ENCODE data around the gene SORBS1.

The SORBS1 gene

DNA sequence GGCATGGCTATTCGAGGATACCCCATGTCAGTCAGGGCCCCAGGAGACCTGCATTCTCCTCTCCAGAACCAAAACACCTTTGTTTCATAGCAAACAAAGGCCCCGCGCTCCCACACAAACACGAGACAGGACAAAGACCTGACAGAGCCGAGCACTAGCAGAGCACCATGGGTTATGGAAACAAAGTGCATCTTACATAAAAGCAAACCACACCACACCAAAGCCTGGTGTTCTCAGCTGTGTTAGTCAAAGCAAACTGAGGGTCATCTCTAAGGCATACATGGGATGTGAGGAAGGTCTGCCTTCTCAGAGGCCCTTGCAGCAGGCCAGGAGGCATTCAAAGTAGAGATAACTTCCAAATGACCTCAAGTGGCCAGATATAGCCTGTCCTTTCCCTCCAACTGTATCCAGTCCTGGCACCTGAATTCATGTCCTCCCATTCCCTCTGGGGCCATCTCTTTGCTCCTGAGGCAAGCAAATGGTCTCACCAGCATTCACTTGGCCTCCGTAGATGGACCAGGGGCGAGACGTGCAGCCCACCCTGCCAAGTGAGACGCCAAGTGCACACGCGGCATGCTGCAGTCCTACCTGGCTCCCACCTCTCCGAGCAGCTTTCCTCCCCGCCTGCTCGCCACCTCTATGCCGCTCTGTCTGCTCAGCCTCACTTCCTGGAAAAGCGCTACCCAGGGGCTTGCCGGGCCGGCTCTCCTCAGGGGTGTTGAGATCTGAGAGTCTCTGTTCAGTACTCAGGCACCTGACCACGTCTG lies 225.1 kb downstream of the SORBS1 start:
- DNase-seq, result no peak

DNA sequence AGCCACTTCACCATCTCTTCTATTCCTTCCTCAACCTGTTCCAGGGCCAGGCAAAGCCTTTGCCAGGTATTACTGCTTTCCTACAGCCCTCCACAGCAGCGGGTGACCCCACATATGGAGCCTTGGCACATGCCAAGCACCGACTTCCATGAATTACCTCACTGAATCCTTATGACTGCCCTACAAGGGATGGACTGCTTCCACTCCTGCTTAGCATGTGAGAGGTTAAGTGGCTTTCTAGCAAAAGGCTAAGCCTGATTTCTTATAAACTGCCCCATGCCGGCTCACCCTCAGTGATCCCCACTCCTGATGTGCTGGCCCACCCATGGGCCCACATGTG lies 226.4 kb downstream of the SORBS1 start:
- DNase-seq, result no peak

DNA sequence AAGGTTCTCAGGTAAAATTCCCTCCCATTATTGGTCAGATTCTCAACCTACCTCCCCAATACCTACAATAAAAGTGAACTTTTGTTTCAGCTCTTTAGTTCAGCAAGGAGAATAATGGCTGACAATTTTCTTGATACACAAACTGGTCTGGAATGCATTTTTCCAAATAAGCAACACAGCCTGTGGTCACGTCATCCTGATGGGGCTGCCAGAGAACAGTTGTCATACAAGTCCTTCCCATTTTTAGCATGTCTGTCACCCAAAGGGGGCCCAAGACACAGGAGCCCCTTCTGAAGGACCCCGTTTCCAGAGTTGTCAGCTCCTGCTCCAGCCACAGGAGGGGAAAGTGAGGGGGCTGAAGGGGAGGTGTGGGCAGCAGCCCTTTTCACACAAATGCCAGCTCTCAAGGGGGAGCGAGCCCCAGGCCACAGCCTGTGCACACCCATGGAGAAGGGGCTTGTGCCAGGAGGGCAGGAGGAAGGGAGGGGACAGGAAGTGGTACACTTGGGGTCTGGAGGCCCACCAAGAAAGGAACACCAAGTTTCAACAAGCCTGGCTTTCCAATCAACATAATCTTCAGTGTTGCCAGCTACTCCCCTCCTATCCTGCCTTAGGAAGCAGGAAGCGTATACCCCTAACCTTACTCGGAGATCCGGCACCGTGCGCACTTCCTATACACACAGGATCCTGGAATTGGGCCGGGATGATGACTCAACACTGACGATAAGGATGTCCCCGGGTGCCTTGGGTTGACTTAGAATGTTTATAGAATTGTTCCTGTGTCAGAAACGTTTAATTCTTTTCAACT lies 227.0 kb downstream of the SORBS1 start:
- peak; percentile 98 for DNase-seq

DNA sequence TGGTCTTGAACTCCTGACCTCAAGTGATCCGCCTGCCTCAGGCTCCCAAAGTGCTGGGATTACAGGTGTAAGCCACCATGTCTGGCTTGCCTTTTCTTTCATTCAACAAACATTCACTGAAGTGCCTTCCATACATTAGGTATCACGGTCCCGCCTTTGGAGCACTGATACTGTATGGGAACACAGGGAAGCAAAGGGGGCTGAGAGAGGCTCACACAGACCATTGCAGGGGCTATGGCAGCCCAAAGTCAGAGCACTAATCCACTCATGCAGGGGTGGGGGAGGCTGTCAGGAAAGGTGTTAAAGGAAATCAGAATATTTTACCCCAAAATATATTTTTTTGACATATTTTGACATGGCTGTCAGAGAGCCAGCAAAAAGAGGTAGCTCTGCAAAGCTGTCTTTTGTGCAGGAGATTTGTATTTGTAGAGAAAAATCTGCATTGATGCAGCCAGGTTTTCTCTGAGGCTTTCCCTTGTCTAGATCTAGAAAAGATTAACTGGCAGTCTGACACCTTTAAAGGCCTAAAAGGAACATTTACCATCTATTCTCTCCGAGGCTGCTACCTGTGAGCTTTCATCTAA lies 228.4 kb downstream of the SORBS1 start:
- no peak for DNase-seq

DNA sequence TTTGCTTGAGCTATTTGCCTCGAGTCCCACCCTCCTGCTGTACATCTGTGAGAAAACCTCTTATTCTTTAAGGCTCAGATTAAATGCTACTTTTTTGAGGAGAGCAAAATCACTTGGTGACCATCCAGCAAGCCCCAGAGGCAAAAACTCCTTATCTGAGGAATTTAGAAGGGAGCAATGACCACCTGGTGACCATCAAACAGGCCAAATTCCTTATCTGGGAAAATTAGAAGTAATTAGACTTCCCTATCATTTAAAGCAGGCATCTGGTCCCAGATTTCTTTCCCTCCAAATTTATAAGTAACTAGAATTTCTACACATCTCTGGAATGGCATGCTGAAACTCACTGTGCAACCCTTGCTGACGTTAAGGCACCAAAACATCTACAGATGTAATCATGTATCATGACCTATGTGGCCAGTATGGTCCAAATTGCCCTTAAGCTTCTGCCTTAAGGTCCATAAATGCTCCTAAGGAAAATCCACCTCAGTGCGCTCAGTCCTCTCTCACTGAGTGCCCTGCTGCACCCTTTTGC lies 229.5 kb downstream of the SORBS1 start:
- DNase-seq, result no peak

DNA sequence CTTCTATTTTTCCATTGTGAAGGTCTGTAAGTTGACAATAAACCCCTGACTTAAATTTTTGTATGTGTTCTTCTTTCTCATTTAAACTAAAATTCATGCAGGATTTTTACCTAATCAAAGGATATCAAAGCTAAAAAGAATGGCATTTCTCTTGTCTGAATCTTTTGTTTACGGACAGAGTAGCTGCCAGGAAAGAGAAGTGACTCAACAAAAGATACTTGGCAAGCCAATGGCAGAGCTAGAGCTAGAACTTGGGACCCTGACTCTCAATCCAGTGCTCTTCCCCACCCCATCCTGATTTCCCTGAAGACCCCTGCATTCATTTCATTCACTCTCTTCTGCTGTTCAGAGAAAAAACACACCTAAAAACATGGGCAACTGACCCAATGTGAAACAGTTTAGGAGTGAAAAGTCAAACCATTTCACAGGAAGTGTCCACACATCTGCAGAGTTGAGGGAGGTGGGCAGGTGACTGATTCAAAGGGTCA lies 230.2 kb downstream of the SORBS1 start:
- DNase-seq, result no peak

DNA sequence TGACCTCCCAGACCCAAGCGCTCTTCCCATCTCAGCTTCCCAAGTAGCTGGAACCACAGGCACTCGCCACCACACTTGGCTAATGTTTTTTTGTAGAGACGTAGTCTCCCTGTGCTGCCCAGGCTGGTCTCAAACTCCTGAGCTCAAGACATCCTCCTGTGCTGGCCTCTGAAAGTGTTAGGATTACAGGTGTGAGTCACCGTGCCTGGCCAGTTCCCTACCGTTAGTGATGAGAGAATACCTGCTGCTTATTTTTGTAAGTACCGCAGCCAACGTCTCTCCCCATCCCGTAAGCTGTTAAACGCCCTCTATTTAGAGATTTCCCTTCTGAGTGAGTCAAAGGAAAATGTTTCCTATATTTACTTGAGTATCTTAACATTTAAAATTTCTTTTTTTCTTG lies 231.9 kb downstream of the SORBS1 start:
- no peak for DNase-seq

DNA sequence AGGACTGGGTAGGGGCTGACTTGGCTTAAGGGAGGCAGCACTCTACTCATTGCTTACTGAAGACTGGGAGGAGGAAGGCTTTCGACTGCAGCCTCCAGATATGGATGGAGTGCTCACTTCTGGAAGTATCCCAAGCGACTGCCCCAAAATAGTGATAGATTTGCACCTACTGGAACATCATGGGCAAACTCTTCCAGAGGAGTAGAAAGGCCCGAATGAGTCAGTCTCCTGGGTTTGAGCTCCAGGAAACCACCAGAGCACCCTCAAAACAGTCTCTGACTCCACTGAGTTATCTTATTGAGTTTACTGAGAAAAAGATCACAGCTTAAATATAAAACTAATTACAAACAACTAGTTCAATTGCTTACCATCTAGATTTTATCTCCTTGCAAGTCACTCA lies 233.2 kb downstream of the SORBS1 start:
- no peak for DNase-seq

DNA sequence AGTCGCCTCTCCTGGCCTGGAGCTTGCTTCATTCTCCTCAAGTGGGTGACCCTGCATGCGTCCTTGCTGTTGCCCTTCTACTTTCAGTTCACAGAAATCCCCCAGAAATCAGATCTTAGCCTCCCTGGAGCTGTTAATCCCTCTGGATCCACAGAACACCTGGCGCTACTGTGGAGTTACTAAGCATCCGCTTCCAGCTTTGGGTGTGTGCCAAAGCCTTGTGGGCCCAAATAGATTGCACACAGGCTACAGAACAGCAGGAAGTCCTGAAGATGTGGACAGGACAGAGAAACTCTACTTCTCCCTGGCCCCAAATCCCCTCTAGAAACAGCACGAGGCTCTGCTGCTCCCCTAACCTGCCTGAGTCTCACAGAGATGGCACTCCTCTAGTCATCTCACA lies 233.8 kb downstream of the SORBS1 start:
- peak; percentile 72 for DNase-seq

DNA sequence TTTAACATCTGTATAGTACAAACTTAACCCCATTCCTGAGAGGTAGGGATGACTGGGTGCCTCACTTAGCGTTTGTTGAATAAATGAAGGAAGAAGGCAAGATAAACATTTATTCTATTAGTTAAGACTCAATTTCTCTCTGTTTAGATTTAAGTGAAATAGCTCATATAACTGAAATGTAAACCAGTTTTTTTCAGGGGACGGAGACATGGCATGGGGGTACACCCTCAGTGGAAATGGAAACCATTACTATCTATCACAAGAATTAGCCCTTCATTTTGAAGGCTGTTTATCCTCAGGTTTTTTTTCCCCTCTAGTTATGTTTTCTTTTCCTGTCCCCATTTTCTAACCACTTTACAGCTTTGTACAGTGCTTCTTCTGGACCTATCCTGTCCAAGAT lies 234.8 kb downstream of the SORBS1 start:
- DNase-seq, result no peak

DNA sequence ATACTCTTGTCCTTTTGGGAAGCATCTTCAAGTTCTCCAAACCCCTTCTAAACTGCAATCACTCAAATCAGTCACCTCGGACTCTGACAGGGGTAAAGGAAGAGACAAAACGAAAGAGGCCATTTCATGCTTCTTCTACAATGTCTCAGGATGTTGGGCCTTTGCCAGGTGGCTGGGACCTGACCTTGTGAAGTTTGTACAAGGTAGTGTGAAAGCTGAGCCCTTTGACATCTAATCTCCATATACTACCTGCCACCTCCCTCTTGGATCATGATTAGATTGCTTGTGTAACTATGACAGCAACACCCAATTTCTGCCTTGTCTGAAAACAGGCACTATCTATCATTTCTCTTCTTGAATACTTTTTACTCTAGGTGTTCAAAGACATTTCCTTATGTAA lies 235.3 kb downstream of the SORBS1 start:
- DNase-seq, result no peak

DNA sequence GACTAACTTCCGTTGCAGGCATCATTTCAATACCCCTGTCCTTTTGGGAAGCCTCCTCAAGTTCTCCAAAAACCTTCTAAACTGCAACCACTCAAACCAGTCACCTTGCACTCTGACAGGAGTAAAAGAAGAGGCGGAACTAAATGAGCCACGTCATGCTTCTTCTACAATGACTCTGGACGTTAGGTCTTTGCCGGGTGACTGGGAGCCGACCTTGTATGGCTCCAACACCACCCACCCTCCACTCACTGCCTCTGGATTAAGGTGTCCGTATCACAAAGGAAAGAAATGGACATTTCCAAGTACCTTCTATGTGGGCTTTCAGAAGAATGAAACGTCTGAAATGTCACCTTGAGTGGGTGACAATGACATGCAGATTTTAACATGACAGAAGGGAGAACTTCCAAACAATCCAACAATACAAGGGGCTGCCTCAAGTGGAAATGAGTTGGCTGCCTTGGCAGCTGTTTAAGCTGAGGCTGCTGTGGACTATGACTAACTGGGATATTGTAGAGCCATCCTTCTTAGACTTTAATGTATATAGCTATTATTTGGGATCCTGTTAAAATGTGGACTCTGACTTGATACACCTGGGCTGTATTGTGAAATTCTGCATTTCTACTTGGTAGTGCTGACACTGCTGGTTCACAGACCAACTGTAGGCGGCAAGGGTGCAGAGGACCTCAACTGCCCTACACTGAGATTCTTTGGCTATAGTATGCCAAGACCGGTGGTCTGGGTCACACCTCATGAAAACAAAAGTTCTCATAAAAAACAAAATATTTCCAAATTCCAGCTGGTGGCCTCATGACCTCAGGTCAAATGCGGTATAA lies 236.5 kb downstream of the SORBS1 start:
- no peak for DNase-seq

DNA sequence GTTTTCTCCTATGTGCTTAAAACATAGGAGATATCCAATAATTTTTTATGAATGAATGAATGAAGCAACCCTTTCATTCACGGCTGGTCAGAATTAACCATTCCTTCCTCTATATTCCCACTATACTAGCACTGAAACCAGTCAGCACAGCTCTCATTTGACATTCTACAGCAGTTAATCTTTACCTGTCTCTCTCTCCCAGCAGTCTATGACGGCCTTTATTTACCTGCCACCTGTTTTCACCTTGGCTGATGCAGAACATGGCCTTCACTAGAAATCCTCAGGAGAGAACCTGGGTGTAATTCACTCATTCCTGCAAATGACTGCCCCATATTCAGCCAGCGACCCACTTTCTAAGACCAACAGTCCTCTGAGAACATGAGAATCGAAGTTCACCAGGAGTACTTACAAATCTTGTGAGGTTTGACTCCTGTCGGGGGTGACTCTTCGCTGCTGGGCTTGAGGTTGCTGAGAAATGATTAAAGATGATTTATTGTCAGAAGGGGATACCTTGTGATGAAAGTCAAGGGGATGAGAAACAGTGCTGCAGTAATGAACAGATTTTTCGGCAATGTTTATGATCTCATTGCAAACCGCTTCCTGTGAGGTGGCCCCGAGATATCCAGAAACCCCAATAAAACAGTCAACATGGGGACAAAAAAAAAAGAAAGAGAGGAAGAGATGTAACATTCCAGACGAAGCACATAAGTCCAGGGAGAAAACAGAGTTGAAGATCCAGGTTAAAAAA lies 239.4 kb downstream of the SORBS1 start:
- peak; percentile 40 for DNase-seq

DNA sequence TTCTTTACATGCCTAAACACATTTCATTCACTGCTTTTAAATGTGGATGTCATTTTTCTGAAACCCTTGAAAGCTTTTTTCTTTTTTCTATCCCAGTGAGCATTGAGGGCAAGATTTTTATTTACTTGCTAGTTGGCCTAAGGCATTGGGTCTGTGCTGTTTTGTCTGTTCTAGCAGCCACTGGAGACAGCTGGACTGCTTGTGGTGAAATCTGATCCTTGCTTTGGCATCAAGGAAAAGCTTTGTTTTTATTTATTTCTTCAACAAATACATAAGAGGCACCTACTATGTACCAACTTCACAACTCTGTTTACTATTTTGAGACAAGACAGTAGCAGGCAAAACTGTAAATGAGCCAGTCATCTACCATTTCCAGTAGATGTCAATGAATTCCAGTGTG lies 241.9 kb downstream of the SORBS1 start:
- DNase-seq, result no peak

DNA sequence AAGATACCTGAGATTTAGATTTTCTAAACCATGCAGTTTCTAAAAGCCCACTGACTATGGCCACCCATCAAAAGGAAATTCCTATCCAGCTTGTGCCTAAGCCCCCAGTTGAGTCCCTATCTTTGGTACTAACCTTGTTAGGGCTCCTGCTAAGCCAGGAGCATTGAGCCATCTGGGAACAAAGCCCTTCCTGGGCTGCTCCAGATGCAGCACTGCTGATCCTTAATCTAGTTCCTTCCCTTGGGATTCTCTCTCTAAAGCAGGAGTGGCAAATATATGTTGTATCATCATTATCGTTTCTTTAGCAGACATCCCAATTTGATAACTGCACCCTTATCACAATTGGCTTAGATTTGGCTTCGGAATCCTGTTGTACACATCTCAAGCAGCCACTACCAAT lies 245.7 kb downstream of the SORBS1 start:
- no peak for DNase-seq

DNA sequence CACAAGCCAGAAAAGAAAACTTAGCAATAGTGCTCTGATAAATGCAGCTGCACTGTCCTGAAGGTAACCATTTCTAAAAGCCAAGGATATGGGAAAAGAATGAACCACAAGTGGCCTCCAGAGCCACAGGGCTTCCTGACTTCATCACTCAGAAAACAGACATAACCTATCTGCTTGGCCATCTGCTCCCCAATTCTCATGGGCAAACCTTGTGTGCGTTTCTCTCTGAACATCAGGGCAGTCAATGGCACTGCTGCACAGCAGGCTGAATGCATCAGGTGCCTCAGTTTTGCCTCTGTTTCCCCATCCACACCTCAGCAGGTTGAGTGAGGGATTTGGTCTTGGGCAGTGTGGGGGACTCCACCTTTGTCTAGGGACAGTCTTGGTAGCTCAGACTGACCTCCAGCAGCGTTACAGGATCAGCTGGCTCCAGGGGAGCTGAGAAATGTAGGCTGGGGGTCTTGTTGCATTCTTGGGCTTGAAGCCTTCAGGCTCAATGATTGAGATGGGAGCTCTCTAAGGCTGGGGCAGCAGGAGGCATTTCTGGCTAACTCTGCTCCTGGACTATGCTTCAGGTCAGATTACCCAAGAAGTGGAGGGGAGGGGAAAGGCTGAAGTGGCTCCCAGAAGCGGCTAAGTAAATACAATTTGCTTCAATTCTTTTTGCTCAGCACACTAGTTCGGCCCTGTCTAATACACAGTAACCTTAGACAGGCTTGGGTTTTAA lies 246.8 kb downstream of the SORBS1 start:
- no peak for DNase-seq

DNA sequence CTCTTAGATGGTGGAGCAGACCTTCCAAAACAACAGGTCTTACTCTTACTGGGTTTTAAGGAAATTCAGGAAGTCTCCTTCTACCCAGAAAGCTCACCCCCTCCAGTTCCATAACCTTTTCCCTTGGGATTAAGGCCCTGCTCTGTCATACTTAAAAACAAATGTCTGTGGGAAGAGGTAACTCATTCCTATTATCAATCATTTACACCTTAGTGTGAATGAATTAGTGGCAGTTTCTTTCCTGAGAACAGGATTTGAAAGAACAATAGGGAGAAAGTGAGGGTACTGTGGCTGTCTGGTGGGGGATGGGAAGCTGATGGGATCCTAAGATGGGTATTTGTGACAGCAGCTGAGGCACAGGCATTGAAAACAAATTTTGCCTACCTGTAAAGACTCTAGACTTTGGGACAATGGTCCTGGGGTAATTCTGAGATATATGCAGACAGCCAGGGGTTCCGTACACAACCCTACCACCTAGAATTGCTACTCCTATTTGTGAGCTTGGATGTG lies 248.1 kb downstream of the SORBS1 start:
- no peak for DNase-seq

DNA sequence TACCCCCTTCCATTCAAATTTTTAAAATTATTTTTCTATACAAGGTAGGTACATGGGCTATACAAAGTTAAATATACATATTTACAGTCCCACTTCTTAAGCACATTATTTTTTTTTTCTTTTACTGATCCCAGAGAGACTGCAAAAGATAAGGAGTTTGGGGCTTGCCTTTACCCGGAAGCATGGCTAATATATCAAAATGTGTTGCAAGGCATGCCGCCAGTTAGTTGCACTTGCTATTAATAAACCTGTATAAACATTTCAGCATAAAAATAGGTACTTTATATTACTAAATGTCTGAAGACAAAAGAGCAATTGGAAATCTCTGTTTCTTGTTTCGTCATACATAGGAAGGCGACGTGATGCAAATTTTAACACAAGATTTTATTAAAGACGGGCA lies 248.9 kb downstream of the SORBS1 start:
- no peak for DNase-seq

DNA sequence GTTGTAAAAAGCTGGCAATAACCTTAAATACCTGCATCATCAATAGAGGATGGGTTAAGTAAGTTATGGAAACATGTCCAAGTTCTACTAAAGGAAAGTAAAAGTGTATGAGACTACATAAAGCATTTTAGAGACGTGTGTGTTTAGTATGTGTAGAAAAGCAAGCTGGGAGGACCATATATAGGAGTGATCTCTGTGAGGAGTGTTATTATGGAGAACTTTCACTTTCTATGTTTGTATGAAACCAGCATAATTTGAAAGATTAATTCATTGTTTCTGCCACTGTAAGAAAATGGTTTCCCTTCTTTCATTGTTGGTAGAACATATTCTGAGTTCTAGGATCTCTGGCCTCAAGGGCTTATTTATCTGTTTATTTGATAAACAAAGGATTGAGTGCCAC lies 251.2 kb downstream of the SORBS1 start:
- DNase-seq, result no peak

DNA sequence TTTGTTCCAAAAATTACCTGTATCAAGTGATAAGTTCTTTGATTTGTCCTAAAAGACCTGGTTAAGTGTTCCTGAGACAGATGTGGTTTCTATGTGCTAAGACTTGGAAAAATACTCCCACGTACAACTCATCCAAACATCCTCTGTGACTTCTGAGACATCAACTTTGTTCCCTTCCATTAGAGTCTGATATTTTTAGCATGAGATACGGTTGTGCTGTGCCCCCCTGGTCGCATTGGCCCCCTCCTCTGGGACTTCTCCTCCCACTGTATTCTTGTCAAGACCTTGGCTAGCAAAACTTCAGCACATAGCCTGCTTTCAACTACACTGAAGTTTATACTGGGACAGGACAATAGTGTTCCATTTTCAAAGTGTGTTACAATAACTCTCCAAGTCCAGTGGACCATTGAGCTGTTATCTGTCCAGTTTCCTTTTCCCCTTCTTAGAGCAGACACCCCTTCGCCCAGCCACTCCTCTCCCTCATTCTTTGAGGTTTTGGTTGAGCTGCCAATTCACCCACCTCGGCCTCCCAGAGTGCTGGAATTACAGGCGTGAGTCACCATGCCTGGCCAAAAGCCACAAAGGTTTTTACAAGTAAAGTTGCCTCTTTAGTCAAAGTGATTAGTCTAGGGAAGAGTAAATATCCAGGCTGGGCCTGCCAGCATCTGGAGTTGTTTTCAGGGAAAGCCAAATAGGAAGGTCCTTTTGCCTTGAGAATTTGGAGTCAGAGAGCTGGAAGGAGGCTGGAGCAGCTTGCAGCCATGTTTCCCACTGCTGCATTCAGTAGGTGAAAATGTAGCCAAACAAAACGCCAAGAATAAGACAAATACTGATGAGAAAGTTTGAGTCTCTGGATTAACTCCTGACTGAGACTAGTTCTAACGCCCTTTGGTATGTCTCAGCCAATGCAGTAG lies 252.5 kb downstream of the SORBS1 start:
- DNase-seq, result peak; percentile 96
